C4-2B (cell line): ENCODE data around the gene FADS2.

Experiments used
- ZFX ChIP-seq: fragments of 450-650 bp; IDR thresholded peaks from 2 replicates; pipeline ENCODE4 v1.6.1; 2017
- TF ChIP-seq, protein P1 (sequence below): fragments of 450-650 bp; conservative IDR thresholded peaks from 2 replicates; pipeline ENCODE4 v1.5.1; 2017; ENCODE audit warnings: mild to moderate bottlenecking

DNA sequence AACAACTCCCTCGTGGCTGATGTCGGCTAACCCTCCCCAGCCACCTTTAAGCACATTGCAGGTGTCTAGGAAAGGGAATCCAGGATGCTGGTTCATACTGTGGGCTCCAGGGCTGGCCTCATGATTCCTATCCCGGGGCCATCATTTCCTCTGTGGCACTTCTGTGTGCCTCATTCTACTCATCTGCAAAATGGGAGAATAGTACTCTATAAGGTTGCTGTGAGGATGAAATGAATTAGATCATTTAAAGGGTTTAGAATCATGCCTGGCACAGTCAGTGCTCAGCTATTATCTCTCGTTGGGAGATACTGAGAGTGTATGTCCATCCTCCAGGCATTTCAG lies 67.6 kb downstream of the FADS2 start:
- TF ChIP-seq, protein P1, sequence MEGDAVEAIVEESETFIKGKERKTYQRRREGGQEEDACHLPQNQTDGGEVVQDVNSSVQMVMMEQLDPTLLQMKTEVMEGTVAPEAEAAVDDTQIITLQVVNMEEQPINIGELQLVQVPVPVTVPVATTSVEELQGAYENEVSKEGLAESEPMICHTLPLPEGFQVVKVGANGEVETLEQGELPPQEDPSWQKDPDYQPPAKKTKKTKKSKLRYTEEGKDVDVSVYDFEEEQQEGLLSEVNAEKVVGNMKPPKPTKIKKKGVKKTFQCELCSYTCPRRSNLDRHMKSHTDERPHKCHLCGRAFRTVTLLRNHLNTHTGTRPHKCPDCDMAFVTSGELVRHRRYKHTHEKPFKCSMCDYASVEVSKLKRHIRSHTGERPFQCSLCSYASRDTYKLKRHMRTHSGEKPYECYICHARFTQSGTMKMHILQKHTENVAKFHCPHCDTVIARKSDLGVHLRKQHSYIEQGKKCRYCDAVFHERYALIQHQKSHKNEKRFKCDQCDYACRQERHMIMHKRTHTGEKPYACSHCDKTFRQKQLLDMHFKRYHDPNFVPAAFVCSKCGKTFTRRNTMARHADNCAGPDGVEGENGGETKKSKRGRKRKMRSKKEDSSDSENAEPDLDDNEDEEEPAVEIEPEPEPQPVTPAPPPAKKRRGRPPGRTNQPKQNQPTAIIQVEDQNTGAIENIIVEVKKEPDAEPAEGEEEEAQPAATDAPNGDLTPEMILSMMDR, result no peak
- TF ChIP-seq ZFX, result no peak
